ENCODE results near the gene RAPGEF4.

GRCh38 chr2:172722481-172722880, 13.2 kb upstream of the RAPGEF4 start:
- TF ChIP-seq GATA2 (IDR thresholded peaks at IDR 0.05; ENCODE audit: low read depth, low read length) (no peak), GATA3 (IDR thresholded peaks at IDR 0.05; ENCODE audit: low read depth, low read length) (no peak)
